Measurements from ENCODE around the gene FHIP2A.

The FHIP2A gene

GRCh38 chr10:114862456-114862855, 40.9 kb downstream of the FHIP2A start:
- DNase-seq, result no peak

GRCh38 chr10:114867365-114867764, 45.8 kb downstream of the FHIP2A start:
- no peak for DNase-seq

- DNase-seq, result no peak
Observed at GRCh38 chr10:114868870-114869519, 47.4 kb downstream of the FHIP2A start.

GRCh38 chr10:114869520-114869892, 47.9 kb downstream of the FHIP2A start:
- no peak for DNase-seq

GRCh38 chr10:114870486-114870885, 48.9 kb downstream of the FHIP2A start:
- DNase-seq, result no peak

GRCh38 chr10:114871379-114871778, 49.8 kb downstream of the FHIP2A start:
- DNase-seq, result no peak

Data from stimulated activated naive CD4-positive, alpha-beta T cell treated with Interleukin-2 at 50 U/mL for 16 hours (primary cell).